RWPE1 (cell line): ENCODE measurements around the gene RAPSN.

ENCODE experiments used
- CTCF ChIA-PET: fragments of 350-600 bp; sonication (Branson Sonifier 250); formaldehyde crosslinking; extraction: SDS; loops from one replicate; lab custom pipeline; 2021; lab: Yijun Ruan, JAX
- POLR2A ChIA-PET: fragments of 400-600 bp; formaldehyde crosslinking; extraction: SDS; loops from one replicate; lab custom pipeline; 2020; ENCODE audit warnings: antibody characterized with exemption; ENCODE audit not compliant: low non-redundant PET; lab: Yijun Ruan, JAX
- DNase-seq: peaks from one replicate; pipeline ENCODE4 v3.0.0; 2012; ENCODE audit warnings: low spot score
- H3K27ac ChIP-seq: fragments of 450-650 bp; 2 replicates; pipeline ENCODE4 v1.5.1; 2017
- TF ChIP-seq, protein P1 (sequence below): fragments of 450-650 bp; conservative IDR thresholded peaks from 2 replicates; pipeline ENCODE4 v1.5.1; 2017; ENCODE audit warnings: low read depth, mild to moderate bottlenecking

Gene RAPSN

DNA sequence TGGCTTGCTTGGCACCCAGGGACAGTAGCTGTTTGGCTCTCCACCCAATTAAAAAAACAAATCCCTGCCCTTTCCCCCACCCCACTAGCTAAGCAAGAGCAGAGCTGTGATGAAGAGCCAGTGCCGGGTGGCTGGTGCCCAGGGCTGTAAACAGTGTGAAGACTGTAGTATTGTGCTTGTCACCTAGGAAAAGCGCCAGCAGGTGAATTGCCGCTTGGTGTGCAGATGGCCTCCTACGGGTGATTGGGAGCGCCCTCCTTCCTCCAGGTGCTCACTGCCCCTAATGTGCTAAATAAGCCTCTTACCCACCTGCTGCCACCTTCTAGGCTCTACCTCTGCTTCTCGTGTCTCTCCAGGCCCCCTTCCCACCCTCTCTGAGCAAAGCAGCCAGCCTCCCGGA lies 18.4 kb upstream of the RAPSN start:
- POLR2A ChIA-PET: no interaction called here
- CTCF ChIA-PET: no interaction called here
- no peak for DNase-seq
- H3K27ac ChIP-seq: peak overlapping the region; percentile 63
- TF ChIP-seq, protein P1, sequence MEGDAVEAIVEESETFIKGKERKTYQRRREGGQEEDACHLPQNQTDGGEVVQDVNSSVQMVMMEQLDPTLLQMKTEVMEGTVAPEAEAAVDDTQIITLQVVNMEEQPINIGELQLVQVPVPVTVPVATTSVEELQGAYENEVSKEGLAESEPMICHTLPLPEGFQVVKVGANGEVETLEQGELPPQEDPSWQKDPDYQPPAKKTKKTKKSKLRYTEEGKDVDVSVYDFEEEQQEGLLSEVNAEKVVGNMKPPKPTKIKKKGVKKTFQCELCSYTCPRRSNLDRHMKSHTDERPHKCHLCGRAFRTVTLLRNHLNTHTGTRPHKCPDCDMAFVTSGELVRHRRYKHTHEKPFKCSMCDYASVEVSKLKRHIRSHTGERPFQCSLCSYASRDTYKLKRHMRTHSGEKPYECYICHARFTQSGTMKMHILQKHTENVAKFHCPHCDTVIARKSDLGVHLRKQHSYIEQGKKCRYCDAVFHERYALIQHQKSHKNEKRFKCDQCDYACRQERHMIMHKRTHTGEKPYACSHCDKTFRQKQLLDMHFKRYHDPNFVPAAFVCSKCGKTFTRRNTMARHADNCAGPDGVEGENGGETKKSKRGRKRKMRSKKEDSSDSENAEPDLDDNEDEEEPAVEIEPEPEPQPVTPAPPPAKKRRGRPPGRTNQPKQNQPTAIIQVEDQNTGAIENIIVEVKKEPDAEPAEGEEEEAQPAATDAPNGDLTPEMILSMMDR: no peak

DNA sequence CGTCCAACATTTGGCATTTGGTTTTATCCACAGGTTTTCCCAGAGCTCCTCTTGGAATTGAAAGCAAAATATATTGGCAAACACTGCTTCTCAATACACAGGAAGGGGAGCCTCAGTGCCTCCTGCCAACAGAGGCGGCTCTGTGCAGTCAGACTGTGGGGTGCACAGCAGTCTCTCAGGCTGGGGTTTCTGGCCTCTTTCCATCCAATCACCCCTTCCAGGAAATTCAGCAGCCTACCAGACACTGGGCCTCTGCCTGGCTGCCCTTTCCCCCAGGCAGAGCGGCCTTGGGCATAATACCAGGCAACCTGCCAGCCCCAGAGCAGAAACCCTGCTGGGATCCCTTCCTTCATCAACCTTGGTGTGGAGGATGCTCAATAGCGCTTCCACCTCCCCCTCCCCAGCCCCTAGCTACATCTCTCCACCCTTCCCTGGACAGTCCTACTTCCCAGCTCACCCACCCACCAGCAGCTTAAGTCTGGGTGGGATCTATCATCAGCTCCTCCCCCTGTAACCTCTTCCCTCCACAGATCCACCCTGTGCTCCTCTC lies 17.8 kb upstream of the RAPSN start:
- ChIA-PET POLR2A (no interaction called here), CTCF (interaction anchor here (0.8 kb wide), 1 partner anchor 22 kb away, joined by 3 read pairs; no protein-coding TSS in a partner anchor)
- TF ChIP-seq, protein P1: no peak
- H3K27ac ChIP-seq: peak overlapping the region; percentile 63
- no peak for DNase-seq

DNA sequence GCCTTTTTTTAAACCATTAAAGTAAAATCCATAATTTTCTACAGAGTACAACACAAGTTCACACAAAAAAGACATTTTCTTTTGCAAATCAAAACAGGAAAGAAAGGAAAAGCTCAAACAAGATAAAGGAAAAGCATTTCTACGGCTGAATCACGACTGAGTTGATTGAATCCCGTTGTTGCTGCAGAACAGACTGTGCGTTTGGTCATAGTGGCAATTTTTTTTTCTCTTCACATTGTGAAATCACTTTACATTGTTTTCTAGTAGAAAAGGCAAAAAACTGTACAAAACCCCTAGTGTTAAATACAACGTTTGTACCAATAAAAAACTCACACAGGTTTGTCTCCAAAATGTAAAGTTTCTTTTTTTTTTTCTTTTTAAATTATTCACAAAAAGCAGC lies 17.3 kb upstream of the RAPSN start:
- no peak overlapping the region for H3K27ac ChIP-seq
- TF ChIP-seq, protein P1: no peak
- POLR2A ChIA-PET: no interaction called here
- DNase-seq: no peak
- CTCF ChIA-PET: interaction anchor here (0.7 to 0.8 kb wide), 2 partner anchors 22 to 41 kb away, joined by 3 to 4 read pairs; no protein-coding TSS in a partner anchor

DNA sequence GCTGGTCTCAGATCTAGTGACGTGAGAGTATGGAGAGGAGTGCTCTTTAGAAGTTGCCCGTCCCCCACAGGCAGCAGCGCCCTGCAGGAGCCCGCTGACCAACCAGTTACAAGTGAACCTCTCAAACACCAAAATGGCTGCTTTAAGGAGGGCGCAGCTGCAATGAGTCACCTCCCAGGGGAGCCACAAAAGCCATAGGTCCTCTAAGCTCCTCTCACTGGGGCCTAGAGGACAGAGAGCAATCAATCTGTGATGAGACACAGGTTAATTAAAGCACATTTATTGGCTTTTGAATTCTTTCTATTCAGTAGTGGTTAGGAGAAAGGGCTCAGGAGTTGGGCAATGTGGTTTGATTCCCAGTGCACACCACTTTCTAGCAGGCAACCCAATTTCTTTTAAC lies 15.5 kb upstream of the RAPSN start:
- POLR2A ChIA-PET: no interaction called here
- CTCF ChIA-PET: interaction anchor here (0.6 kb wide), 1 partner anchor 10 kb away, joined by 4 read pairs; no protein-coding TSS in a partner anchor
- no peak overlapping the region for H3K27ac ChIP-seq
- TF ChIP-seq, protein P1: no peak
- DNase-seq: no peak

DNA sequence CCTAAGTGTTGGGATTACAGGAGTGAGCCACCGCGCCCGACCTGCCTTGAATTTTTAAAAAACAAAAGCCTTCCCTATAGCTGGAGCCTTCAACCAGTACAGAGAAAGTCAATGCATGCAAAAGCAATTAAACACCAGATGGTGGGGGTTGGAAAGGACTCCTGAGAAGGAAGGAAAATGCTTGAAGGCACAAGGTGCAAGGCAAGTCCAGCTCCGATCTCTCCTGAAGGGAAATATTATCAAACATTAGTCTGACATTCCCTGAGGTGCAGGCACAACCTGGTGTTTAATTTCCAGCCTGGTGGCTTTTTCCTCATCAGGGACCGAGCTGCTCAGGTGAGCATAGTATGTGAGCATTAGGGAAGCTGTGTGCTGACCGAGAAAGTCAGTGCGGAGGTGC lies 12.9 kb upstream of the RAPSN start:
- DNase-seq: no peak
- TF ChIP-seq, protein P1: no peak
- peak overlapping the region; percentile 34 for H3K27ac ChIP-seq
- ChIA-PET CTCF (interaction anchor here (0.6 kb wide), 1 partner anchor 570 kb away, joined by 4 read pairs; no protein-coding TSS in a partner anchor), POLR2A (no interaction called here)

- peak overlapping the region; percentile 18 for H3K27ac ChIP-seq
- POLR2A ChIA-PET: no interaction called here
- DNase-seq: no peak
- CTCF ChIA-PET: interaction anchor here (0.6 kb wide), 1 partner anchor 16 kb away, joined by 3 read pairs; no protein-coding TSS in a partner anchor
- TF ChIP-seq, protein P1: no peak
Observed at GRCh38 chr11:47460571-47461235, 11.8 kb upstream of the RAPSN start.
